Globus pallidus (tissue), 1 donor: Measurements from ENCODE around the gene ERC1.
"Not testable (repeated sequence)": the region's sequence is repeated elsewhere in the genome, so short reads cannot be mapped to it uniquely, and the experiment has no call there.

ENCODE experiments used
- DNase-seq: peaks from one replicate; pipeline ENCODE4 v3.0.0-alpha.2; 2015; ENCODE audit warnings: low spot score

ERC1 gene

DNA sequence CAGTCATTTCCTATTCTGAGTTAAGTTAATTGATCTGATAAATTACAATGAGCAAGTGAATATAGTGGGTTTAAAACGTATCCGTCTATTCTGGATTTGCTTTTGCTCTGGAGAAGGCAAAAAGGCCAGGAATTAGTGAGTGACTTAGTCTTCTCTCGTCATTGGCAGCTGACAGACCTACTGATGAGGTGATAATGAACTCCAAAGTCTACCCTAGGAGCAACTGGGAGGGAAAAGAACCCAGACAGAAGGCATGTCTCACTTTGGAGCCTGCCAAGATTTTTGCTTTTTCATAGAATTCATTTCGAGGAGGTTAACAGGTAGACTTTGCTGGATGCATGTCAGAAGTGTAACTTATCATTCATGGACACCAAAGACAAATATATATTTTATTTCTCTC lies 333.1 kb downstream of the ERC1 start:
- DNase-seq = no peak

DNA sequence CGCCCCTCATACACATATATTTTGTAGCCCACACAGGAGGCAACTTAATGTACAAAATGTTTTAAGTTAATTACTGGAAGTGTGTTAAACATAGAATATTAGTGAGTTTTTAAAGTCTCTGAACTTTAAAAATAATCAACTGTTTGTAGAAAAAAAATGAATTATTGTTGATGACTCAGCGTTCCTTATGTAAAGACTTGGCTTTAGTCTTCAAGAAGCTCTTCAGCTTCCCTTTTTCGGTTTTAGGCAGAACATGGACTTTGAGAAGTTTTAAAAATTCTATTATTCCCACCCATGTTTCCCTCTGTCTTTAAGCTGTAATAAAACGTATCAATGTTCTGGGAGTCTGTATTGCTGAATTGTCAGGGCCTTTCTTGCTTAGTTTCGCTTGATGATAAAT lies 333.9 kb downstream of the ERC1 start:
- no peak for DNase-seq

- DNase-seq = no peak
Observed at GRCh38 chr12:1325666-1326065, 334.6 kb downstream of the ERC1 start.

GRCh38 chr12:1326258-1326657 lies 335.2 kb downstream of the ERC1 start:
- DNase-seq = no peak

DNA sequence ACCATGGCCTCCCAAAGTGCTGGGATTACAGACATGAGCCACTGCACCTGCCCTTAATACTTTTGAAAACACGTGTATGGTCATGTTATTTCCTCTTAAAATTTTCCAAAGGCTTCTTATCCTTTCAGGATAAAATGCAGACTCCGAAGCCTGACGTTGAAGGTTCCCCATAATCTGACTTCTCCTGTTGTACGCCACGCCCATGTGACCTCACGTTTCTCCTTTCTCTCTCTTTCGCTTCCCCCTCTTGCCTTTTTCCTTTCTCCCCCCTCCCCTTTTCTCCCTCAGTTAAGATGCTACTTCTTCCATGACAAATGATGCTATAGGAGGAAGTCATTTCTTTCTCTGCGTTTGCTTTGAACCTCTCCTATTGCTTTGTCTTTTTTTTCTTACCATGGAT lies 337.4 kb downstream of the ERC1 start:
- DNase-seq = no peak

DNA sequence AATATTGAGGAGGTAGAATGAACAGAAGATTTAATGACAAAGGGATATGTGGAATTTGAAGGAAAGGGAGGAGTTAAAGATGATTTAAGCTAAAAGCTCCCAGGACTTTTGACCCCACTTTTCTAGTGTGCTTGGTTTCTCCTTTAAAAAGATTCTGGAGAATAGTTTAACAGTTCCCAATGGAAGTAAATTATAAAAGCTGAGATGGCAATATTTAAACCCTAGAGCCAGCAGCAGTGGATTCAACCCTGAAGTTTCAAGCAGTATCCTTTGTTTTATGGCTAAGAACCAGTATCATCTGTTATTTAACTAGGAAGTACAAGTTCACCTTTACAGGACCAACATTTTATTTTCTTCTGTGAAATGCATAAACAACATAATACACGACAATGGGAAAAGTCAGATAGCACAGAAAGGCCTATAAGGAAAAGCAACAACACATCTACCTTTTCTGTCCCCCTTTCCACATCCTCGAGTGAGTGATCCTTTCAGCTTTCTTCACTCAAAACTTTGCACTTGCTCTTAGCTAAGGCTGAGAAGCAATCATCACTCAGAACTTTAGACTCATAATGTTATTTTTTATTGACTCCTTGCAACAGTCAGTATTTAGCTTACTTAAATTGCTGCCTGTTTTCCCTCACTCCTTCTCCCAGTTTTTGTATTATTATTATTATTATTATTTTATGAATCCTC lies 338.9 kb downstream of the ERC1 start:
- no peak for DNase-seq

GRCh38 chr12:1330477-1330827 lies 339.4 kb downstream of the ERC1 start:
- no peak for DNase-seq

GRCh38 chr12:1332327-1332726 lies 341.3 kb downstream of the ERC1 start:
- no peak for DNase-seq

DNA sequence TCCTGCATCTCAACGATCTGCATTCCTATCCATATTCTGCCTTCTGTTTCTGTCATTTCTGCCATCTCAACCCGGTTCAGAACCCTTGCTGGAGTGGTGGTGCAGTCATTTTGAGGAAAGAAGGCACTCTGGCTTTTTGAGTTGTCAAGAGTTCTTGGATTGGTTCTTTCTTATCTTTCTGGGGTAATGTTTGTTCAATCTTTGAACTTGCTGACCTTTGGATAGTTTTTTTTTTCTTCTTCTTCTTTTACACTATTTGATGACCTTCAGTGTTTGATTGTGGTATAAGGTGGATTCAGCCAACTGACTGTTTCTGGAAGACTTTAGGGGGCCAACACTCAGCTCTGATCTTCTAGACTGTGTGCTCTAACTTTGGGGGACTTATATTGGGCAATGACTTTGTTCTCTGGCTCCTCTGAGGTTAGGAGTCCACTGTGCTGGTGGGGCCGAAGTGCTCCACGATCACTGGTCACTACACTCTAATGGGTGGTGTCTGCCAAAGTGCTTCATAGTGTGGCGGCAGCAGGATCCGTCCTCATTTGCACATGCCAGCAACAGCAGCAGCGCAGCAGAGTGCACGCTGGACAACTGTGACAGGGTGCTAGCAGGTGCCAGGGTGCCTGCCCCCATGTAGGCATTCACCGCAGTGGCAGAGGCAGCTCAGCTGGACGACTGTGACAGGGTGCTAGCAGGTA lies 347.6 kb downstream of the ERC1 start:
- no peak for DNase-seq

GRCh38 chr12:1339178-1339541 lies 348.1 kb downstream of the ERC1 start:
- not testable (repeated sequence) for DNase-seq

- DNase-seq = no peak
Observed at GRCh38 chr12:1339618-1340319, 348.7 kb downstream of the ERC1 start.

- DNase-seq = not testable (repeated sequence)
Observed at GRCh38 chr12:1341270-1341669, 350.2 kb downstream of the ERC1 start.

- no peak for DNase-seq
Observed at GRCh38 chr12:1343422-1343821, 352.4 kb downstream of the ERC1 start.

- no peak for DNase-seq
Observed at GRCh38 chr12:1344245-1344644, 353.2 kb downstream of the ERC1 start.

DNA sequence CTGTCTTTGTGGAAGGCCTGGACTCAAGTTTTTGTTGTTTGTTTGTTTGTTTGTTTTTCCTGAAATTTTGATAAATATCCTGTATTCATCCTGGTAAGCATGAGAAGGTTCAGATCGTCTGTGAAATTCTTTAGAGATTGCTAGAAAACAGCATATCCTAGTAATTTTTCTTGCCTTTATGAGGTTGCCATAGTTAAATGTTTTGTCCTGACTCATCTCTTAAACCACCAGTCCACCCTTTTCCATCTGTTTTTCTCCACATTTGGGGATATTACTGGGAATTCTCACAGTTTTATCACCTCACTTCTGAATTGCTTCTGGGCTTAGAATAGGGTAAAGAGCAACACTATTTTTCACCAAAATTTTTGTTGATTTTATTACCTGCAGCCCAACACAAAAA lies 355.1 kb downstream of the ERC1 start:
- no peak for DNase-seq

- no peak for DNase-seq
Observed at GRCh38 chr12:1347294-1347693, 356.3 kb downstream of the ERC1 start.

DNA sequence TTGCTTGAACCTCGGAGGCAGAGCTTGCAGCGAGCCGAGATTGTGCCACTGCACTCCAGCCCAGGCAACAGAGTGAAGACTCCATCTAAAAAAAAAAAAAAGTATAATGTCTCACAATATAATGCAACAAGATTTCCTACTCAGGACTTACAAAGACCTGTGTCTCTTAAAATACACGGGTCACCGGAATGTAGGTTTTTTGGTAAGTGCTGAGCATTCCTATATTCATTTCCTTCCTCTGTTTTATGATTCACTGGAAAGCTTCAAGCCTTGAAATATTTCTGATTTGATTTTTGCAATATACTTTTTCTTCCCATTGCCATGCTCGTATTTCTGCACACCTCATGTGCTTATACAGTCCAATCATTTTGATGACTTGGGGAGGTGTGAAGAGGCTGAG lies 357.6 kb downstream of the ERC1 start:
- no peak for DNase-seq

DNA sequence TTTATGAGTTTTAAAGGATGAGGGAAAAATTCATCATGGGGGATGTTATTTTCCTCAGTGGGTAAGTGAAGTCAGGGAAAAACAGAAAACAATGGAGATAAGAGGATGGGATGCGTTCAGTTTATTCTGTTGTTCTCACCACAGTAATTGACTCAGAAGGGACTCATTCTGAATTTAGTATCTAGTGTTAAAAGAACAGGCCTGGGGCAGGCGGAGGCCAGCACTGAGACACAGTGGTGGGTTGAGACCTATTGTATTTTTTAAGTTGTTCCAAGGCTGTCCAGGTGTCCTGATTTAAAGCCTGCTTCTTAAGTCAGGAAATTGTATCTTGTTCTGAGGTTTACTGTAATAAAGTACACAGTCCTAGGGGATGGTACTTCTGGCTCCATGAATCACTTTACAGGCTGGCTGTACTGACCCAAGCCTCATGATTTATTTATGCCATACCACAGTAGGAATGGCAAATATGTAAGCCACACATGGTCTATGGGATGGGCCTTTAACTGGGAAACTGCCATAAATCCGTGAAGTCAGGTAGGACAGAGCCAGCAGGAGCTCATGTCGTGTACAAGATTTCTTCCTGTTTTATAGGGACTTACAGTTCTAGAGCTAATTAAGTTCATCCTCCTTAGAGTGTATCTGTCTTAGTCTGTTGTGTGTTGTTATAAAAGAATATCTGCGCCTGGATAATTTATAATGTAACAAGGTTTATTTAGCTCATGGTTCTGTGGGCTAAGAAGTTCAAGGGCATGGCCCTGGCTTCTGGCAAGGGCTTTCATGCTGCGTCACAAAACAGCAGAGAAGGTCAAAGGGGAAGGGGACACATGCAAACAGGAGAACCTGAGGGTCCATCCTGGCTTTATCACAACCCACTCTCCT lies 359.3 kb downstream of the ERC1 start:
- no peak for DNase-seq

DNA sequence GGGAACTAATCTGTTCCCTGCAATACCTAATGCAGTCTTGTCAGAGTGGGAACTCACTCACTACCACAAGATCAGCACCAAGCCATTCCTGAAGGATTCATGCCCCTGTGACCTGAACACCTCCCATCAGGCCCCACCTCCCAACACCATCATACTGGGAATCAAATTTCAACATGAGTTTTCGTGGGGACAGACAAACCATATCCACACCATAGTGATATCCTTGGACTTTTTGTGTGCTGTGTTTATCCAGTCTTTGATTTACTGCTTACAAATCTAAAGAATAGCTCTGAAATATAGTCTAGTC lies 359.9 kb downstream of the ERC1 start:
- DNase-seq = no peak

DNA sequence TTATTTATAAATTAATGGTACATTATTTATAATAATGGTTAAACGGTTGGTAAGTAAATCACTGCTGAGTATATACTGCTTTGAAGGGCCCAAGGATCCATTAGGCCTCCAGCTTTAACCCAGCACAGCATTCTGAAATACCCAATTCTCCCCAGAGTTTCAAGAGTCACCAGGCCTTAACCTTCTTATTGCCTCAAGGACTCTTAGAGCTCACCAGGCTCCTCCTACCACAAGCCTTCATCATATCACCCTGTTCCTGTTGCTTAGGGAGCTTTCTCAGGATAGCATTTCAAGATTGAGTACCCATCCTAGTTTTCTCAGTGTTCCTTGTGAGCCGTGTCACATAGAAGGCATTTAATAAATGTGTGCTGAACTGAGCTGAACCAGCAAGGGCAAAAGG lies 360.9 kb downstream of the ERC1 start:
- no peak for DNase-seq

- DNase-seq = no peak
Observed at GRCh38 chr12:1353451-1353850, 362.4 kb downstream of the ERC1 start.

- DNase-seq = no peak
Observed at GRCh38 chr12:1355396-1355795, 364.4 kb downstream of the ERC1 start.

DNA sequence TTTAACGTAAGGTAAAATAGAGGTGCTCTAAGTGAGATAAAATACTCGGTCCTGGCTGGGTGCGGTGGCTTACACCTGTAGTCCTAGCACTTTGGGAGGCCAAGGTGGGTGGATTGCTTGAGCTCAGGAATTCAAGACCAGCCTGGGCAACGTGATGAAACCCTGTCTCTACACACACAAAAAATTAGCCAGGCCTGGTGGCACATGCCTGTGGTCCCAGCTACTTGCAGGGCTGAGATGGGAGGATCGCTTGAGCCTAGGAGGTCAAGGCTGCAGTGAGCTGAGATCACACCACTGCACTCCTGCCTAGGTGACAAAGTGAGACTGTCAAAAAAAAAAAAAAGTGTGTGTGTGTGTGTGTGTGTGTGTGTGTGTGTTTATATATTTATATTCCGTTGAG lies 364.8 kb downstream of the ERC1 start:
- DNase-seq = not testable (repeated sequence)
